GM23338 (cell line): ENCODE measurements around the gene PIAS4. TPM values are rescaled to one million over a fixed set of nuclear protein-coding genes. Genes with fewer than 3 reads are reported as not detected.

ENCODE experiments used
- ATAC-seq: fragments of 200-7000 bp; cut with Tn5 transposase; 3 replicates; pipeline ENCODE4 v1.9.1; 2020
- DNase-seq: peaks from one replicate; pipeline ENCODE4 v3.0.0-alpha.2; 2015; ENCODE audit warnings: low spot score
- H2AFZ ChIP-seq: fragments of 200-600 bp; sonication (generic); 2 replicates; pipeline ENCODE4 v1.8.0; 2016; ENCODE audit warnings: antibody characterized with exemption, mild to moderate bottlenecking, moderate library complexity
- H3F3A ChIP-seq: fragments of 200-600 bp; sonication (generic); replicated peaks from 2 replicates; pipeline ENCODE4 v1.8.0; 2017; ENCODE audit warnings: antibody characterized with exemption, mixed run types, low read depth
- H3K27ac ChIP-seq: fragments of 200-600 bp; sonication (generic); 2 replicates; pipeline ENCODE4 v1.6.1; 2016; ENCODE audit warnings: low read depth
- H3K27me3 ChIP-seq: fragments of 200-600 bp; sonication (generic); 2 replicates; pipeline ENCODE4 v1.8.0; 2016; ENCODE audit warnings: mild to moderate bottlenecking, mixed run types, moderate library complexity; ENCODE audit not compliant: insufficient read depth
- H3K36me3 ChIP-seq: fragments of 200-600 bp; sonication (generic); 2 replicates; pipeline ENCODE4 v1.8.0; 2016; ENCODE audit warnings: mild to moderate bottlenecking; ENCODE audit not compliant: insufficient read depth
- H3K4me1 ChIP-seq: fragments of 200-600 bp; sonication (generic); 2 replicates; pipeline ENCODE4 v1.8.0; 2016; ENCODE audit warnings: mild to moderate bottlenecking, moderate library complexity; ENCODE audit not compliant: insufficient read depth
- H3K4me2 ChIP-seq: fragments of 200-600 bp; sonication (generic); 2 replicates; pipeline ENCODE4 v1.7.1; 2017; ENCODE audit warnings: mixed run types
- H3K4me3 ChIP-seq: fragments of 200-600 bp; sonication (generic); 2 replicates; pipeline ENCODE4 v1.6.1; 2016; ENCODE audit warnings: mixed run types
- H3K79me2 ChIP-seq: fragments of 200-600 bp; sonication (generic); replicated peaks from 2 replicates; pipeline ENCODE4 v1.8.0; 2017; ENCODE audit warnings: mild to moderate bottlenecking; ENCODE audit not compliant: insufficient read depth
- H3K9me2 ChIP-seq: fragments of 200-600 bp; sonication (generic); 2 replicates; pipeline ENCODE4 v1.8.0; 2017; ENCODE audit not compliant: insufficient read depth
- H4K20me1 ChIP-seq: fragments of 200-600 bp; sonication (generic); replicated peaks from 2 replicates; pipeline ENCODE4 v1.8.0; 2017; ENCODE audit warnings: mild to moderate bottlenecking; ENCODE audit not compliant: insufficient read depth
- H3K27ac Mint-ChIP-seq: 2 replicates; pipeline ENCODE4 v1.8.0; 2020; ENCODE audit warnings: inconsistent platforms, mild to moderate bottlenecking, moderate library complexity, mixed read lengths
- H3K27me3 Mint-ChIP-seq: 3 replicates; pipeline ENCODE4 v1.8.0; 2022; ENCODE audit warnings: low read depth, mild to moderate bottlenecking, moderate library complexity, mixed read lengths, inconsistent platforms; ENCODE audit not compliant: insufficient read depth, poor library complexity
- H3K36me3 Mint-ChIP-seq: 3 replicates; pipeline ENCODE4 v1.8.0; 2021; ENCODE audit warnings: low read depth, mild to moderate bottlenecking, inconsistent platforms, moderate library complexity, mixed read lengths
- H3K4me1 Mint-ChIP-seq: 3 replicates; pipeline ENCODE4 v1.8.0; 2020; ENCODE audit warnings: mild to moderate bottlenecking, inconsistent platforms, mixed read lengths
- H3K4me3 Mint-ChIP-seq: 3 replicates; pipeline ENCODE4 v1.8.0; 2021; ENCODE audit warnings: moderate library complexity, mild to moderate bottlenecking, inconsistent platforms, mixed read lengths
- H3K9me3 Mint-ChIP-seq: 3 replicates; pipeline ENCODE4 v1.8.0; 2020; ENCODE audit warnings: moderate library complexity, mild to moderate bottlenecking, inconsistent platforms, mixed read lengths
- CREB1 ChIP-seq: fragments of 250-450 bp; sonication (Bioruptor Pico); IDR thresholded peaks from 2 replicates; pipeline ENCODE4 v1.5.0; 2020; ENCODE audit warnings: low read depth, mild to moderate bottlenecking, moderate library complexity
- EZH2 ChIP-seq: fragments of 200-600 bp; sonication (generic); IDR thresholded peaks from one replicate; pipeline ENCODE4 v1.8.0; 2017; ENCODE audit warnings: antibody characterized with exemption, mild to moderate bottlenecking, low read depth; ENCODE audit not compliant: unreplicated experiment
- EZH2phosphoT487 ChIP-seq: fragments of 200-600 bp; sonication (generic); IDR thresholded peaks from one replicate; pipeline ENCODE4 v1.8.1; 2018; ENCODE audit warnings: antibody characterized with exemption; ENCODE audit not compliant: unreplicated experiment
- JUNB ChIP-seq: IDR thresholded peaks from one replicate; pipeline ENCODE4 v1.6.1; 2016; ENCODE audit warnings: antibody characterized with exemption; ENCODE audit not compliant: unreplicated experiment
- NANOG ChIP-seq: IDR thresholded peaks from 2 replicates; pipeline ENCODE4 v1.6.1; 2016; ENCODE audit warnings: antibody characterized with exemption, borderline replicate concordance
- POLR2AphosphoS5 ChIP-seq: IDR thresholded peaks from 2 replicates; pipeline ENCODE4 v1.6.1; 2016; ENCODE audit warnings: antibody characterized with exemption, low read depth
- STAT1 ChIP-seq: IDR thresholded peaks from one replicate; pipeline ENCODE4 v1.6.1; 2016; ENCODE audit warnings: antibody characterized with exemption; ENCODE audit not compliant: unreplicated experiment
- ZNF114 ChIP-seq: fragments of 250-450 bp; sonication (Bioruptor Pico); IDR thresholded peaks from 2 replicates; pipeline ENCODE4 v1.5.0; 2020; ENCODE audit warnings: mild to moderate bottlenecking, moderate library complexity
- ZNF331 ChIP-seq: fragments of 250-450 bp; sonication (Bioruptor Pico); IDR thresholded peaks from 2 replicates; pipeline ENCODE4 v1.5.0; 2020; ENCODE audit warnings: low read depth, mild to moderate bottlenecking, moderate library complexity
- polyA plus RNA-seq: library from polyadenylated mRNA; unstranded; fragments of >200 nt; fragmentation: Nextera tagmentation; extraction: Ambion mirVana; gene quantifications from 2 replicates; pipeline ENCODE4 v1.2.1, GENCODE V29; 2016
- total RNA-seq: library from RNA; depleted of rRNA; stranded (reverse); fragments of >200 nt; shearing (Covaris generic); gene quantifications from 2 replicates; pipeline ENCODE4 v1.2.3, GENCODE V29; 2014
- TF ChIP-seq, protein P1 (sequence below): IDR thresholded peaks from 2 replicates; pipeline ENCODE4 v1.6.1; 2016; ENCODE audit warnings: antibody characterized with exemption
- TF ChIP-seq, protein P2 (sequence below): IDR thresholded peaks from one replicate; pipeline ENCODE4 v1.6.1; 2018; ENCODE audit warnings: antibody characterized with exemption; ENCODE audit not compliant: unreplicated experiment
- TF ChIP-seq, protein P3 (sequence below): fragments of 250-450 bp; sonication (Bioruptor Pico); IDR thresholded peaks from 2 replicates; pipeline ENCODE4 v1.5.0; 2020; ENCODE audit warnings: mild to moderate bottlenecking, moderate library complexity
- TF ChIP-seq, protein P4 (sequence below), 2 experiments: fragments of 200-600 bp in 1 of 2; sonication (generic) in 1 of 2; conservative IDR thresholded peaks; 2 replicates each; pipeline versions ENCODE4 v1.5.1 to v1.6.1; 2016 to 2017; ENCODE audit warnings: antibody characterized with exemption in 2 of 2, low read depth in 2 of 2, mild to moderate bottlenecking in 2 of 2, moderate library complexity in 1 of 2

PIAS4 gene
- total and polyA plus RNA-seq, 2 experiments from 2014 or later, result 17.0 to 48.4 TPM

DNA sequence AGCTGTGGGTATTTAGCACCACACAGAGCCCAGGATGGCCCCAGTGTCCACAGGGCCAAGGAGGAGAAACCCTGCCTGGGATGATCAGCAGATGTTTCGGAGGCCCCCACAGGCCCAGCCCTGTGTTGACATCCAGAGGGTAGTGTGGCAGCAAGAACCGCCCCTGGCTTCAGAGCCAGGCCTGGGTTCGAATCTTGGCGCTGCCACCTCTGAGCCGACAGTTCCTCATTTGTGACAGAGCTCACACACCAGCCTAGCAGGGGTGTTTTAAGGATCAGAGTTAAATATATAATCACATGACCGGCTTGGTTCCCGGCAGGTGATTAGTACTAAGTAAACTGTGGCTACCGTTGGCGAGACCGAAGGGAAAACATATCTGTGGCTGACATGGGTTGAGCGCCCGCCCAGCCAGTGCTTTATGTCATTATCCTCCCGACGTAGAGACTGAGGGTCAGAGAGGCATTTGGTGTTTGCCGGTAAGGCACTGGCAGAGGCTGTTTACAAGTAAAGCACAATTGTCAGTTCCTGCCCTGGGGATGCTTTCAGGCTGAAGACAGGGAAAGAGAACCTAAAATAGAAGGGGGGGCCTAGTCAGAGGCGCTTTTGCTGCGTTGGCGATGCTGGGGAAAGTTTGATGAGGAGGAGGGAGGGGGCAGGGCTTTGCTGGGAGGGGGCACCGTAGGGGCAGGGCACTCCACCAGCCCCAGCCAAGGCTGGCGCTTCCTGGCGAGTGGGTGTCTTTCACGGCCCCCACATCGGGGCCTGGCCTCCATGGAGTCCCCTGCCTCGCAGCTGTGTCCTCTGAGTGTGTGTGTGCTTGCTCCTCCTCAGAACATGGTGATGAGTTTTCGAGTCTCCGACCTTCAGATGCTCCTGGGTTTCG, 4.8 kb downstream of the PIAS4 start:
- TF ChIP-seq ZNF331 (CRISPR knock-in tag) (no peak), CREB1 (CRISPR knock-in tag) (no peak), STAT1 (no peak), POLR2AphosphoS5 (no peak), EZH2phosphoT487 (no peak), JUNB (no peak), ZNF114 (CRISPR knock-in tag) (no peak), NANOG (no peak), EZH2 (no peak)
- TF ChIP-seq, protein P1, sequence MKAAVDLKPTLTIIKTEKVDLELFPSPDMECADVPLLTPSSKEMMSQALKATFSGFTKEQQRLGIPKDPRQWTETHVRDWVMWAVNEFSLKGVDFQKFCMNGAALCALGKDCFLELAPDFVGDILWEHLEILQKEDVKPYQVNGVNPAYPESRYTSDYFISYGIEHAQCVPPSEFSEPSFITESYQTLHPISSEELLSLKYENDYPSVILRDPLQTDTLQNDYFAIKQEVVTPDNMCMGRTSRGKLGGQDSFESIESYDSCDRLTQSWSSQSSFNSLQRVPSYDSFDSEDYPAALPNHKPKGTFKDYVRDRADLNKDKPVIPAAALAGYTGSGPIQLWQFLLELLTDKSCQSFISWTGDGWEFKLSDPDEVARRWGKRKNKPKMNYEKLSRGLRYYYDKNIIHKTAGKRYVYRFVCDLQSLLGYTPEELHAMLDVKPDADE, result no peak
- TF ChIP-seq, protein P2, sequence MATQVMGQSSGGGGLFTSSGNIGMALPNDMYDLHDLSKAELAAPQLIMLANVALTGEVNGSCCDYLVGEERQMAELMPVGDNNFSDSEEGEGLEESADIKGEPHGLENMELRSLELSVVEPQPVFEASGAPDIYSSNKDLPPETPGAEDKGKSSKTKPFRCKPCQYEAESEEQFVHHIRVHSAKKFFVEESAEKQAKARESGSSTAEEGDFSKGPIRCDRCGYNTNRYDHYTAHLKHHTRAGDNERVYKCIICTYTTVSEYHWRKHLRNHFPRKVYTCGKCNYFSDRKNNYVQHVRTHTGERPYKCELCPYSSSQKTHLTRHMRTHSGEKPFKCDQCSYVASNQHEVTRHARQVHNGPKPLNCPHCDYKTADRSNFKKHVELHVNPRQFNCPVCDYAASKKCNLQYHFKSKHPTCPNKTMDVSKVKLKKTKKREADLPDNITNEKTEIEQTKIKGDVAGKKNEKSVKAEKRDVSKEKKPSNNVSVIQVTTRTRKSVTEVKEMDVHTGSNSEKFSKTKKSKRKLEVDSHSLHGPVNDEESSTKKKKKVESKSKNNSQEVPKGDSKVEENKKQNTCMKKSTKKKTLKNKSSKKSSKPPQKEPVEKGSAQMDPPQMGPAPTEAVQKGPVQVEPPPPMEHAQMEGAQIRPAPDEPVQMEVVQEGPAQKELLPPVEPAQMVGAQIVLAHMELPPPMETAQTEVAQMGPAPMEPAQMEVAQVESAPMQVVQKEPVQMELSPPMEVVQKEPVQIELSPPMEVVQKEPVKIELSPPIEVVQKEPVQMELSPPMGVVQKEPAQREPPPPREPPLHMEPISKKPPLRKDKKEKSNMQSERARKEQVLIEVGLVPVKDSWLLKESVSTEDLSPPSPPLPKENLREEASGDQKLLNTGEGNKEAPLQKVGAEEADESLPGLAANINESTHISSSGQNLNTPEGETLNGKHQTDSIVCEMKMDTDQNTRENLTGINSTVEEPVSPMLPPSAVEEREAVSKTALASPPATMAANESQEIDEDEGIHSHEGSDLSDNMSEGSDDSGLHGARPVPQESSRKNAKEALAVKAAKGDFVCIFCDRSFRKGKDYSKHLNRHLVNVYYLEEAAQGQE, result no peak
- TF ChIP-seq, protein P3, sequence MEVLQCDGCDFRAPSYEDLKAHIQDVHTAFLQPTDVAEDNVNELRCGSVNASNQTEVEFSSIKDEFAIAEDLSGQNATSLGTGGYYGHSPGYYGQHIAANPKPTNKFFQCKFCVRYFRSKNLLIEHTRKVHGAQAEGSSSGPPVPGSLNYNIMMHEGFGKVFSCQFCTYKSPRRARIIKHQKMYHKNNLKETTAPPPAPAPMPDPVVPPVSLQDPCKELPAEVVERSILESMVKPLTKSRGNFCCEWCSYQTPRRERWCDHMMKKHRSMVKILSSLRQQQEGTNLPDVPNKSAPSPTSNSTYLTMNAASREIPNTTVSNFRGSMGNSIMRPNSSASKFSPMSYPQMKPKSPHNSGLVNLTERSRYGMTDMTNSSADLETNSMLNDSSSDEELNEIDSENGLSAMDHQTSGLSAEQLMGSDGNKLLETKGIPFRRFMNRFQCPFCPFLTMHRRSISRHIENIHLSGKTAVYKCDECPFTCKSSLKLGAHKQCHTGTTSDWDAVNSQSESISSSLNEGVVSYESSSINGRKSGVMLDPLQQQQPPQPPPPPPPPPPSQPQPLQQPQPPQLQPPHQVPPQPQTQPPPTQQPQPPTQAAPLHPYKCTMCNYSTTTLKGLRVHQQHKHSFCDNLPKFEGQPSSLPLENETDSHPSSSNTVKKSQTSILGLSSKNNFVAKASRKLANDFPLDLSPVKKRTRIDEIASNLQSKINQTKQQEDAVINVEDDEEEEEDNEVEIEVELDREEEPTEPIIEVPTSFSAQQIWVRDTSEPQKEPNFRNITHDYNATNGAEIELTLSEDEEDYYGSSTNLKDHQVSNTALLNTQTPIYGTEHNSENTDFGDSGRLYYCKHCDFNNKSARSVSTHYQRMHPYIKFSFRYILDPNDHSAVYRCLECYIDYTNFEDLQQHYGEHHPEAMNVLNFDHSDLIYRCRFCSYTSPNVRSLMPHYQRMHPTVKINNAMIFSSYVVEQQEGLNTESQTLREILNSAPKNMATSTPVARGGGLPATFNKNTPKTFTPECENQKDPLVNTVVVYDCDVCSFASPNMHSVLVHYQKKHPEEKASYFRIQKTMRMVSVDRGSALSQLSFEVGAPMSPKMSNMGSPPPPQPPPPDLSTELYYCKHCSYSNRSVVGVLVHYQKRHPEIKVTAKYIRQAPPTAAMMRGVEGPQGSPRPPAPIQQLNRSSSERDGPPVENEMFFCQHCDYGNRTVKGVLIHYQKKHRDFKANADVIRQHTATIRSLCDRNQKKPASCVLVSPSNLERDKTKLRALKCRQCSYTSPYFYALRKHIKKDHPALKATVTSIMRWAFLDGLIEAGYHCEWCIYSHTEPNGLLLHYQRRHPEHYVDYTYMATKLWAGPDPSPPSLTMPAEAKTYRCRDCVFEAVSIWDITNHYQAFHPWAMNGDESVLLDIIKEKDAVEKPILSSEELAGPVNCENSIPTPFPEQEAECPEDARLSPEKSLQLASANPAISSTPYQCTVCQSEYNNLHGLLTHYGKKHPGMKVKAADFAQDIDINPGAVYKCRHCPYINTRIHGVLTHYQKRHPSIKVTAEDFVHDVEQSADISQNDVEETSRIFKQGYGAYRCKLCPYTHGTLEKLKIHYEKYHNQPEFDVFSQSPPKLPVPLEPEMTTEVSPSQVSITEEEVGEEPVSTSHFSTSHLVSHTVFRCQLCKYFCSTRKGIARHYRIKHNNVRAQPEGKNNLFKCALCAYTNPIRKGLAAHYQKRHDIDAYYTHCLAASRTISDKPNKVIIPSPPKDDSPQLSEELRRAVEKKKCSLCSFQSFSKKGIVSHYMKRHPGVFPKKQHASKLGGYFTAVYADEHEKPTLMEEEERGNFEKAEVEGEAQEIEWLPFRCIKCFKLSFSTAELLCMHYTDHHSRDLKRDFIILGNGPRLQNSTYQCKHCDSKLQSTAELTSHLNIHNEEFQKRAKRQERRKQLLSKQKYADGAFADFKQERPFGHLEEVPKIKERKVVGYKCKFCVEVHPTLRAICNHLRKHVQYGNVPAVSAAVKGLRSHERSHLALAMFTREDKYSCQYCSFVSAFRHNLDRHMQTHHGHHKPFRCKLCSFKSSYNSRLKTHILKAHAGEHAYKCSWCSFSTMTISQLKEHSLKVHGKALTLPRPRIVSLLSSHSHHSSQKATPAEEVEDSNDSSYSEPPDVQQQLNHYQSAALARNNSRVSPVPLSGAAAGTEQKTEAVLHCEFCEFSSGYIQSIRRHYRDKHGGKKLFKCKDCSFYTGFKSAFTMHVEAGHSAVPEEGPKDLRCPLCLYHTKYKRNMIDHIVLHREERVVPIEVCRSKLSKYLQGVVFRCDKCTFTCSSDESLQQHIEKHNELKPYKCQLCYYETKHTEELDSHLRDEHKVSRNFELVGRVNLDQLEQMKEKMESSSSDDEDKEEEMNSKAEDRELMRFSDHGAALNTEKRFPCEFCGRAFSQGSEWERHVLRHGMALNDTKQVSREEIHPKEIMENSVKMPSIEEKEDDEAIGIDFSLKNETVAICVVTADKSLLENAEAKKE, result no peak
- TF ChIP-seq, protein P4, sequence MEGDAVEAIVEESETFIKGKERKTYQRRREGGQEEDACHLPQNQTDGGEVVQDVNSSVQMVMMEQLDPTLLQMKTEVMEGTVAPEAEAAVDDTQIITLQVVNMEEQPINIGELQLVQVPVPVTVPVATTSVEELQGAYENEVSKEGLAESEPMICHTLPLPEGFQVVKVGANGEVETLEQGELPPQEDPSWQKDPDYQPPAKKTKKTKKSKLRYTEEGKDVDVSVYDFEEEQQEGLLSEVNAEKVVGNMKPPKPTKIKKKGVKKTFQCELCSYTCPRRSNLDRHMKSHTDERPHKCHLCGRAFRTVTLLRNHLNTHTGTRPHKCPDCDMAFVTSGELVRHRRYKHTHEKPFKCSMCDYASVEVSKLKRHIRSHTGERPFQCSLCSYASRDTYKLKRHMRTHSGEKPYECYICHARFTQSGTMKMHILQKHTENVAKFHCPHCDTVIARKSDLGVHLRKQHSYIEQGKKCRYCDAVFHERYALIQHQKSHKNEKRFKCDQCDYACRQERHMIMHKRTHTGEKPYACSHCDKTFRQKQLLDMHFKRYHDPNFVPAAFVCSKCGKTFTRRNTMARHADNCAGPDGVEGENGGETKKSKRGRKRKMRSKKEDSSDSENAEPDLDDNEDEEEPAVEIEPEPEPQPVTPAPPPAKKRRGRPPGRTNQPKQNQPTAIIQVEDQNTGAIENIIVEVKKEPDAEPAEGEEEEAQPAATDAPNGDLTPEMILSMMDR (conservative IDR thresholded peaks at IDR 0.05; ENCODE audit: low read depth in 2 of 2), result no peak
- H3K4me1 Mint-ChIP-seq, result peaks cover 17% of the 10 kb centered on the region
- no peak overlapping the region for H3K27ac Mint-ChIP-seq
- H3K36me3 ChIP-seq, result peaks cover 3% of the 10 kb centered on the region; the same call in 1 of the 2 replicates
- peaks cover 14% of the 10 kb centered on the region for H4K20me1 ChIP-seq
- H3K27me3 ChIP-seq, result no peaks in the 10 kb centered on the region
- H3F3A ChIP-seq, result peaks cover 6% of the 10 kb centered on the region; the same call in 1 of the 2 replicates
- ATAC-seq (no peak), DNase-seq (no peak)
- no peak overlapping the region for H3K27ac ChIP-seq
- H3K36me3 Mint-ChIP-seq, result peaks cover 9% of the 10 kb centered on the region
- no peak overlapping the region for H3K4me3 Mint-ChIP-seq
- peaks cover 12% of the 10 kb centered on the region for H3K27me3 Mint-ChIP-seq
- no peak overlapping the region for H2AFZ ChIP-seq
- peaks cover 59% of the 10 kb centered on the region for H3K79me2 ChIP-seq
- no peak overlapping the region for H3K4me2 ChIP-seq
- H3K4me1 ChIP-seq, result peaks cover 14% of the 10 kb centered on the region; the same call in 1 of the 2 replicates
- no peaks in the 10 kb centered on the region for H3K9me3 Mint-ChIP-seq
- no peak overlapping the region for H3K4me3 ChIP-seq
- H3K9me2 ChIP-seq, result no peaks in the 10 kb centered on the region
